T-helper 2 cell treated with Interferon-gamma antibody and Interleukin-4, amounts not matched to agents 5 μg/mL and 100 μg/mL, for 36 hours (primary cell): ENCODE results near the gene PTCH1.

ENCODE experiments used
- DNase-seq: peaks from one replicate; pipeline ENCODE4 v3.0.0; 2021; ENCODE audit warnings: low spot score
- H3K27ac Mint-ChIP-seq: one replicate; pipeline ENCODE4 v1.8.0; 2021; ENCODE audit warnings: mild to moderate bottlenecking, mixed read lengths
- H3K27me3 Mint-ChIP-seq: one replicate; pipeline ENCODE4 v1.8.0; 2021; ENCODE audit warnings: low read depth, mixed read lengths
- H3K36me3 Mint-ChIP-seq: one replicate; pipeline ENCODE4 v1.8.0; 2021; ENCODE audit warnings: low read depth, mixed read lengths
- H3K4me1 Mint-ChIP-seq: one replicate; pipeline ENCODE4 v1.8.0; 2021; ENCODE audit warnings: low read depth, mixed read lengths
- H3K4me3 Mint-ChIP-seq: one replicate; pipeline ENCODE4 v1.8.0; 2022; ENCODE audit warnings: mild to moderate bottlenecking, moderate library complexity, mixed read lengths
- H3K9me3 Mint-ChIP-seq: one replicate; pipeline ENCODE4 v1.8.0; 2021; ENCODE audit warnings: mixed read lengths

The PTCH1 gene

GRCh38 chr9:95521699-95522098 lies 4.9 kb upstream of the PTCH1 start:
- Mint-ChIP-seq H3K36me3 (no peaks in the 10 kb centered on the region), H3K27me3 (peaks cover 54% of the 10 kb centered on the region), H3K9me3 (no peaks in the 10 kb centered on the region), H3K4me3 (no peak overlapping the region), H3K4me1 (peaks cover under 1% of the 10 kb centered on the region), H3K27ac (no peak overlapping the region)
- no peak for DNase-seq

DNA sequence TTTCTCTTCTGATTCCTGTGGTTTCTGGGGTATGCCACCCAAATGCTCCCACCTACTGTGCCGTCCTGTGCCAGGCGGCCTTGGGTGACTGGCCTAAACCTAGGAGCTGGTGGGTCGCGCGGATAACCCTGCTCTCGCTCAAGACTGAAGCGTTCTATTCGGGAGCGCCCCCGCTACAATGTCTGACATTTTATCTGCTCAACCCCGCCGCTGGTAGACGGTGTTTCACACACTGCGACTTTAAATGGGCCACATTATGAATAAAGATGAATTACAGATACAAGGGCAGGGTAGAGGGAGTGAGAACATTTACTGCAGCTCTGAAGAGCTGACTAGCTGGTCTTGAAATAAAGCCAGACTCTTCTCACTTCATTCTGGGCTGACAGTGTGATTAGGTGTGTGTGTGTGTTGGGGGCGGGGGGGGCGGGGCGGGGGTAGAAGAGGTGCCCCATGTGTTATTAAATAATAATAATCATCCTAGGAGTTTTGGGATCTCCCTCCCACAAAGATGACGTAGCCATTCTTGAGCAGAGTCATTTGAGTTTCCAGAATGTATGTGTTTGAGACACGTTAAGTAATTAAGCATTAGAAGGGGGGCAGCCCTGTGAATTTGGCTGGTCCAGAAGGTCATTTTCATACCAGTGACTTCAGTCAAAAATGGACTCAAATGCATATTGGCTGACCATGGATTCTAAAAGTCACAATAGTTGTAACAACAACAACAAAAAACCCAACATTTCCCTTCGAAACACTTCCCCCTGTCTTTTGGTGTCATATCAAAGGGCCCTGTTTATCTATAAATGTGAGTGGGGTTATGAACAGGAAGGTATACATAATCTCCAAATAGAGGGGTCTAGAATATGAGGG lies 1.0 kb upstream of the PTCH1 start:
- DNase-seq: no peak
- Mint-ChIP-seq H3K4me3 (no peak overlapping the region), H3K4me1 (peaks cover 11% of the 10 kb centered on the region), H3K27me3 (peaks cover 78% of the 10 kb centered on the region), H3K9me3 (no peaks in the 10 kb centered on the region), H3K36me3 (peaks cover 2% of the 10 kb centered on the region), H3K27ac (no peak overlapping the region)

DNA sequence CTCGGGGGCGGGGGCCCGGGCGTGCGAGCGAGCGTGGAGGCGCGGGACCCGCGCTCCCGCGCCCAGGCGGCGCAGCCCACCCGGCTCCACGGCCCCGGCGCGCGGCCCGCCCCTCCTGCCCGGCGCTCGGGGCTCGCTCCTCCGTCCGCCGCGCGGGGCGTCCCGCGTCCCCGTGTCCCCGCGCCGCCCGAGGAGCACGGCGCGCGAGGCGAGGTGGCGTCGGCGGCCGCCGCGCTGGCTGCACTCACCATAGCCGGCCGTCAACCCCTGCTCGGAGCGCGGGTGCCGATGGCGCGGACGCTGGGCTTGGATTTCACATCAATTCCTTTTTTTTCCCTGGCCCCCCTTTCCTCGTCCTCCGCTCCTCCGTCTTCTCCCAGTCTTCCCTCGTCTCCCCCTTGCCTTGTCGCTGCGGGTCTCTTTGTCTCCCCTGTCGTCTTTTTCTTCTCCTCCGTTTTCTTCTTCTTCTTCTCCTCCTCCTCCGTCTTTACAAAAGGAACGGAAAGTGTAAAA lies 494 bp downstream of the PTCH1 start:
- H3K4me1 Mint-ChIP-seq: peaks cover 24% of the 10 kb centered on the region
- peaks cover 85% of the 10 kb centered on the region for H3K27me3 Mint-ChIP-seq
- no peaks in the 10 kb centered on the region for H3K9me3 Mint-ChIP-seq
- peak overlapping the region; percentile 78 for H3K27ac Mint-ChIP-seq
- H3K36me3 Mint-ChIP-seq: peaks cover 2% of the 10 kb centered on the region
- DNase-seq: no peak
- peak overlapping the region; percentile 97 for H3K4me3 Mint-ChIP-seq

DNA sequence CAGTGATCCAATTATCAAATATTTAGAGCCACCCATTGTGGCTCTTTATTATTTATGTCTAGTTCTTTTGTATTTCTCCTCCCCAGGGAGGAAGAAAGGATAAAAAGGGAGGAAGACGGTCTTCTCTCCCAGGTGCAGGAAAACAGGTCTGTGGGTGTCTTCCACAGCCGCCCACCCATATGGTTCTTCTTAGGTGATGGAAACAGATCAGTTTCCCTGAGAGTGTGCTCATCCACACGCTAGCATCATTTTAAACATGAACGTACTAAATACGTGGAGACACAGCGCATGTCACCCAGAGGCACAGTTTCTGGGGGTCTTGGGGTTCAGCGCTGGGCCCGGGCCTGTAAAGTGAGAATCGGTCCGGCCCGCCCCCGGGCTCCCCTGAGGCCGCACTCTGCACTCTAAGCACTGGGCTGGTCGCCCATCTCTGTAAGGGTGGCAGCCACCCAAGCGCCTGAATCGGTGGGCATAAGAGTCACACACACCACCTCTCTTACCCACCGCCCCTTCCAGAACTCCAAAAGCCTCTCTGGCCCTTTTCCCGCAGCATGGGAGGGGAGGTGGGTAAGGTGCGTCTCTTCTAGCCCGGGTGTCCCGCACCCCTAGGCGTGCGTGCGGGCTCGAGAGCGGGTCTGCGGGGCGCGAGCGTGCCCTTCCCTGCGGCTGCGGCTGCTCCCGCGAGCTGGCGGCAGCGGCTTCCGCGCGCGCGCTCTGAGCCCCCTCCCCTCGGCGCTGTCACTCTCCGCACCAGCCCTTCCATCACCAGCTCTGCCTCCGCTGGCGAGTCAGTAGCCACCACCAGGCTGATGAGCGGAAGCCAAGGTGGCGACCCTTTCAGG lies 1.3 kb downstream of the PTCH1 start:
- H3K4me1 Mint-ChIP-seq: peaks cover 24% of the 10 kb centered on the region
- peaks cover 78% of the 10 kb centered on the region for H3K27me3 Mint-ChIP-seq
- peak overlapping the region; percentile 41 for H3K4me3 Mint-ChIP-seq
- no peak overlapping the region for H3K27ac Mint-ChIP-seq
- no peaks in the 10 kb centered on the region for H3K9me3 Mint-ChIP-seq
- H3K36me3 Mint-ChIP-seq: peaks cover 3% of the 10 kb centered on the region
- no peak for DNase-seq

DNA sequence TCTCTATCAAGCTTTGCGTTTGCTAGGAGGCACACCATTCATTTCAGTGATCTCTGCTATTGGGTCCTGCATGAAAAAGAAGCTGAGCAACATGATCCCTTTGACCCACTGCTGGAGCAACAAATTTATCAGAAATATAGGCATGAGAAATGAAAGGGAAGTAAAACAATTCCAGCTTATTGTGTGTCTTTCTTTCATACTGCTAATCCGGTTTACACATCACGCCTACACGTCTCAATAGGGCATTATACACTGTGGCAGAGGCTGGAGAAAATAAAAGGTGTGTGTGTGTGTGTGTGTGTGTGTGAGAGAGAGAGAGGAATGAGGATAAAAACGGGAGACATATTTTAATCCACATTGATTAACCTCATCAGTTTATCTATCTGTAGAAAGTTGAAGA lies 2.4 kb downstream of the PTCH1 start:
- Mint-ChIP-seq H3K4me3 (no peak overlapping the region), H3K27ac (no peak overlapping the region), H3K9me3 (no peaks in the 10 kb centered on the region), H3K36me3 (peaks cover 3% of the 10 kb centered on the region), H3K4me1 (peaks cover 33% of the 10 kb centered on the region), H3K27me3 (peaks cover 77% of the 10 kb centered on the region)
- DNase-seq: no peak

- Mint-ChIP-seq H3K9me3 (no peaks in the 10 kb centered on the region), H3K4me3 (no peak overlapping the region), H3K27me3 (peaks cover 78% of the 10 kb centered on the region), H3K36me3 (peaks cover 3% of the 10 kb centered on the region), H3K4me1 (peaks cover 37% of the 10 kb centered on the region), H3K27ac (no peak overlapping the region)
- no peak for DNase-seq
These were observed 3.1 kb downstream of the PTCH1 start for GRCh38 chr9:95513711-95514110.

GRCh38 chr9:95512709-95513095 lies 4.1 kb downstream of the PTCH1 start:
- peaks cover 71% of the 10 kb centered on the region for H3K27me3 Mint-ChIP-seq
- peaks cover 40% of the 10 kb centered on the region for H3K4me1 Mint-ChIP-seq
- H3K36me3 Mint-ChIP-seq: peaks cover 5% of the 10 kb centered on the region

DNA sequence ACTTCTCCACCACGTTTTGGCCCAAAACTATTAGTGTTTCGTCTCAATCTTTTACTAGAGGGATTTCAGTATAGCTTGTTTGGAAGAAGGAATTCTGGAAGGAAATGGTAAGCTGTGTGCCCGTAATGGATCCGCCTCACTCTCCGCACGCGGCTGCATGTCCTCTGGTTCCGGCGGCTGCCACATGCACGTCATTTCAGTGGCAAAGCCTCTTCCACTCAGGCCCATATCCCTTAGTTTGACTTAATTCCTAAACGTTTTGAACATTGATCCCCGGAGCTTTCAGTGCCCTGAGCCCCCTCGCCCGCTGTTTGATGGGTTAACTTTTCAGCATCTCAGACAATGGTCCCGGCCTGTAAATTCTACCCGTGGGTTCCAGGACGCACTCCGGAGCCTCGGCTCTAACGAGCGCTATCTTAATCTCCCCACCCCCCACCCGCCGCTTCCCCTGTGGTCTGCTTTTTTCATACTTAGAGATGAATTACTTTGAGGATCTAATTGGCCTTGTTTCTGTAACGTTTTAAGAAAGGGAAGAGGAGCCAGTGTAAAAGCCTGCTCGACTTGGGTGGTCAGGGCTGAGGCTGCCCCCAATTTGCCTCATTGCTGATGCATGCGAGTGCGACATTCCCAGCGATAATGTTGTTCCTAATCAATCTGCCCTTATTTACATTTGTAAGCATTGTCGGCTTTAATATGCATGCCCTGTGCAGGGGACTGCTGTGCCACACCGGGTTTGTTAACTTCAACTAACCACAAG lies 4.6 kb downstream of the PTCH1 start:
- H3K4me1 Mint-ChIP-seq: peaks cover 44% of the 10 kb centered on the region
- peak overlapping the region; percentile 65 for H3K27ac Mint-ChIP-seq
- peaks cover 70% of the 10 kb centered on the region for H3K27me3 Mint-ChIP-seq

More at GRCh38 chr9:95512709-95513095, 4.1 kb downstream of the PTCH1 start:
- Mint-ChIP-seq H3K4me3 (peak overlapping the region; percentile 75), H3K27ac (no peak overlapping the region), H3K9me3 (no peaks in the 10 kb centered on the region)
- DNase-seq: no peak

GRCh38 chr9:95511616-95511931 lies 5.2 kb downstream of the PTCH1 start:
- Mint-ChIP-seq H3K27me3 (peaks cover 66% of the 10 kb centered on the region), H3K9me3 (no peaks in the 10 kb centered on the region), H3K4me1 (peaks cover 43% of the 10 kb centered on the region), H3K27ac (peak overlapping the region; percentile 34), H3K36me3 (peaks cover 4% of the 10 kb centered on the region), H3K4me3 (peak overlapping the region; percentile 75)
- no peak for DNase-seq

More for the DNA sequence above, 4.6 kb downstream of the PTCH1 start:
- Mint-ChIP-seq H3K4me3 (peak overlapping the region; percentile 75), H3K9me3 (no peaks in the 10 kb centered on the region), H3K36me3 (peaks cover 5% of the 10 kb centered on the region)
- no peak for DNase-seq

- Mint-ChIP-seq H3K36me3 (peaks cover 3% of the 10 kb centered on the region), H3K9me3 (no peaks in the 10 kb centered on the region), H3K4me1 (peaks cover 42% of the 10 kb centered on the region), H3K27ac (peak overlapping the region; percentile 87), H3K4me3 (peak overlapping the region; percentile 95), H3K27me3 (peaks cover 67% of the 10 kb centered on the region)
- DNase-seq: peak; percentile 85
These were observed 5.8 kb downstream of the PTCH1 start for GRCh38 chr9:95510709-95511615.

DNA sequence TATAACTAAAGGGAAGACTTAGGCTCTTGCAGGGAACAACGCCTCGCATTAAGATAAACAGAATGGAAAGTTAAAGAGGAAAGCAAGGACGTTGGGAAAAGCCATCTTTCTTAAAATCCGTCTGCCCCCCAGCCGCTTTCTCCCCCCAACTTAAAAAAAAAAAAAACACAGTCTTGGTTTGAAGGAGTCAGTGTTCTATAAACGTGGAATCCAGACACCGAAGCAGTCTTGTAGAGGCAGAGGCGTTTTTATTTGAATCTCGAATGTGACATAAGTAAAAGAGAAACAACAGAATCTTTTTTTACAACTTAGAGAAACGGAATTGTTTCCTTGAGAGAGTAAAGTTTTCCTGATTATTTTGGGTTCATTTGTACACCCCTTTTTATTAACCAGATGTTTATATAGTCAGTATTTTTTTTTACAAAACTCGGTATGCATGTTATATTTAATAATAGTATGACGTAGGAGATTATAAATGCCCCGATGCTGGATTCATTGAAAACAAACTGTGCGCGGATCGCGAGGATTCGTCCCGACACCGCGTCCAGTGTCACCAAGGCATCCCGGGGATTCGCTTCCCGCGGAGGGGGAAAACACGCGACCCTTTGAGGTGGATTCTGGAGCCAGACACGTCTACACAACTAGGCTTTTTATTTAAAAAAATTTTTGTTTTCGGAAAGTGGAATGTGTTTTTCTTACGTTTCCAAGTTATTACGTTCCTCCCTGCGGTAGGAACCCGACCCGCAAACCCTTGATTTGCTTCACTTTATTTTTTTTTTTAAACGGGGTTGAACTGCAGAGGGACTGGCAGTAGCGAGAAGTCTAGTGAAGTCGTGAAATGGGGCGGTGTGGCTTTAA lies 6.7 kb downstream of the PTCH1 start:
- no peaks in the 10 kb centered on the region for H3K9me3 Mint-ChIP-seq
- peak overlapping the region; percentile 95 for H3K4me3 Mint-ChIP-seq
- peaks cover 44% of the 10 kb centered on the region for H3K4me1 Mint-ChIP-seq
- no peak for DNase-seq
- peak overlapping the region; percentile 87 for H3K27ac Mint-ChIP-seq
- peaks cover 68% of the 10 kb centered on the region for H3K27me3 Mint-ChIP-seq
- peaks cover 3% of the 10 kb centered on the region for H3K36me3 Mint-ChIP-seq
